ENCODE data around the gene STC2.
A peak's percentile ranks its signal among the peaks of the same experiment; 100 is the strongest.

DNA sequence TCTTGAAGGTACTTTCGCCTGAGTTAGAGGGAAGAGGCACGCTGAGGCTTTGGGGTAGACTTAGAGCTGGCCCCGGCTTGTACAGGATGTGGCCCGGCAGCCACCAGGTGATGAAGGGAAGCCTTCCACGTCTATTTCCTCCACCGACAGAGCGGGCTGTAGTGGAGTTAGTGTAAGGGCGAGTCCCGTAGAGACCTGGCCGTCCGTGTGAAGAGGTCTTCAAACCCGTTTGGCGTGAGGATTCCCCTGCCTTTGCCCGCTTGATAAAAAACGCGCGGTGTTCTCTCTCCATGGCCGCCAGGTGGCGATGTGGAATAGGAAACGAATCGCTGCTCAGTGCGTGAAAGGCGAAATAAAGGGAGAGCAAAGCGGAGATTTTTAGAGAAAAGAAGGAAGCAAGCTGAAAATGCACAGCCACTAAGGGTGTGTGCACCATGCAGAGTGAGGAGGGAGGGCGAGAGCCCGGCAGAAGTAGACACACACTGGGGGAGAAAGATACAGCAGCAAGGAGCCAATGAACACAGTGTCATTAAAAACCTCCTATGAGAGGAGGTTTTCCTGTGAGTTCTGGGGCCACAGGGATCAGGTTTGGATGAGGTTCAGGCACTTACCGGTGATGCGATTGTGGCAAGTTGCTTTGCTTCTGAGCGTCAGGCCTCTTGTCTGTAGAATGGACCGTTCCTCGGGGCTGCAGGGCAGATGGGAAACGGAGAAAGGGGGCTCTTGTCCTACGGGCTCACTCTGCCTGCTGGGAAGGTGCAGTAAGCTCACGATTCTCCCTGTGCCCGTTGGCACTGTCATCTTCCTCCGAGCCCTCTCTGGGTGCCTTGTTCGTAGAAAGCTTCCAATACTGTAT lies 34.2 kb downstream of the STC2 start:
- TF ChIP-seq CBX5 (IDR thresholded peaks at IDR 0.05; ENCODE audit: low read depth) (no peak), REST (IDR thresholded peaks at IDR 0.05; ENCODE audit: low read depth, low read length) (no peak), YY1 (IDR thresholded peaks at IDR 0.05; ENCODE audit: low read depth, low read length) (peak; percentile 51; the same call in 1 of the 2 replicates), POLR2A (IDR thresholded peaks at IDR 0.05; ENCODE audit: low read depth, low read length) (no peak), NFYB (IDR thresholded peaks at IDR 0.05; ENCODE audit: insufficient read depth, low read depth, low read length) (no peak), SREBF2 (IDR thresholded peaks at IDR 0.05; ENCODE audit: low read length) (no peak), SP1 (IDR thresholded peaks at IDR 0.05; ENCODE audit: low read depth, low read length) (no peak)
- TF ChIP-seq, protein P1, sequence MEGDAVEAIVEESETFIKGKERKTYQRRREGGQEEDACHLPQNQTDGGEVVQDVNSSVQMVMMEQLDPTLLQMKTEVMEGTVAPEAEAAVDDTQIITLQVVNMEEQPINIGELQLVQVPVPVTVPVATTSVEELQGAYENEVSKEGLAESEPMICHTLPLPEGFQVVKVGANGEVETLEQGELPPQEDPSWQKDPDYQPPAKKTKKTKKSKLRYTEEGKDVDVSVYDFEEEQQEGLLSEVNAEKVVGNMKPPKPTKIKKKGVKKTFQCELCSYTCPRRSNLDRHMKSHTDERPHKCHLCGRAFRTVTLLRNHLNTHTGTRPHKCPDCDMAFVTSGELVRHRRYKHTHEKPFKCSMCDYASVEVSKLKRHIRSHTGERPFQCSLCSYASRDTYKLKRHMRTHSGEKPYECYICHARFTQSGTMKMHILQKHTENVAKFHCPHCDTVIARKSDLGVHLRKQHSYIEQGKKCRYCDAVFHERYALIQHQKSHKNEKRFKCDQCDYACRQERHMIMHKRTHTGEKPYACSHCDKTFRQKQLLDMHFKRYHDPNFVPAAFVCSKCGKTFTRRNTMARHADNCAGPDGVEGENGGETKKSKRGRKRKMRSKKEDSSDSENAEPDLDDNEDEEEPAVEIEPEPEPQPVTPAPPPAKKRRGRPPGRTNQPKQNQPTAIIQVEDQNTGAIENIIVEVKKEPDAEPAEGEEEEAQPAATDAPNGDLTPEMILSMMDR (IDR thresholded peaks at IDR 0.05 in 2 of 3, conservative IDR thresholded peaks at IDR 0.05 in 1 of 3; ENCODE audit: control insufficient read depth in 2 of 3, extremely low read depth in 1 of 3, insufficient read depth in 1 of 3, low read depth in 3 of 3, low read length in 3 of 3), result peak; percentile 78 to 92 (median 86)
- TF ChIP-seq, protein P2, sequence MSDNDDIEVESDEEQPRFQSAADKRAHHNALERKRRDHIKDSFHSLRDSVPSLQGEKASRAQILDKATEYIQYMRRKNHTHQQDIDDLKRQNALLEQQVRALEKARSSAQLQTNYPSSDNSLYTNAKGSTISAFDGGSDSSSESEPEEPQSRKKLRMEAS (IDR thresholded peaks at IDR 0.05; ENCODE audit: low read depth, low read length), result 0 out of 2 replicates have a peak, but pooled peaks have one; percentile 24

Data from GM12878 (cell line).